ENCODE data around the gene HLA-DQA1.
"Not testable (repeated sequence)": the region's sequence is repeated elsewhere in the genome, so short reads cannot be mapped to it uniquely, and the experiment has no call there.

HLA-DQA1 gene

DNA sequence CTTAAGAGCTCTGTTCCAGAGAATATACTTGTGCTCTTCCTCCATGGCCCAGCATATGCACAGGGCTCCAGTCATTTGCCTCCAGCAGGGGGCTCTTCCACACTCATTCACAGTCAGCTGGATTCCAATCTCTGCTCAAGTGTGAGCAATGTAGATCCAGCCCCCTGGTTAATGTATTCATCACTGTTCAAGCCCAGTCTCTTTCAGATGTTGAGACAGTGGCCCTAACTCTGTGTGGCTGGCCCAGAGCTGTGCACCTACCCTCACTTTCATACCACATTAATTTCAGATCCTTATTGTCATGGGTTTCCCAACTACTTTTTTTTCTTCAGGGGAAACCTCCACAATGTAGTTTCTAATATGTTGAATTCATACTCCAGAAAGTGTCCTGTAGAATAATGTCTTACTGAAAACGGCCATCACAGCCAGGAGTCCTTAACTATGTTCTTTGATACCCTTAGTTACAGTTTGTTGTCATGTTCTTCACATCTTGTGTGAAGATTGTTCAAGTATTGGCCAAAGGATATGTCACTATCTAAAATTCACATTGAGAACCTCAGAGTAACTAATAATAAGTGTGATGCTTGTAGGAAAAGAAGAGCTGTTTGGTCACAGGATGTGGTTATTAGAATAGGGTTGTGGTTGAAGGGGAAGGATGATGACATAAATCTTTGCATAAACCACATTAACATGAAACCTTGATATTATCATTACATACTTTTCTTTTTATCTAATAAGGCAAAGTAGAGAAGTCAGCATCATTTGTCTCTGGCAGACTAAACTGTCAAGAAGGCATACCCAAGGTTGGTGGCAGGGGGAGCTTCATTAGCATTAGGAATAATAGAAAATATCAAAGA, 14.4 kb upstream of the HLA-DQA1 start:
- DNase-seq (ENCODE audit: low read depth in 2 of 2), result peak in 1 of 2 experiments; percentile 9

DNA sequence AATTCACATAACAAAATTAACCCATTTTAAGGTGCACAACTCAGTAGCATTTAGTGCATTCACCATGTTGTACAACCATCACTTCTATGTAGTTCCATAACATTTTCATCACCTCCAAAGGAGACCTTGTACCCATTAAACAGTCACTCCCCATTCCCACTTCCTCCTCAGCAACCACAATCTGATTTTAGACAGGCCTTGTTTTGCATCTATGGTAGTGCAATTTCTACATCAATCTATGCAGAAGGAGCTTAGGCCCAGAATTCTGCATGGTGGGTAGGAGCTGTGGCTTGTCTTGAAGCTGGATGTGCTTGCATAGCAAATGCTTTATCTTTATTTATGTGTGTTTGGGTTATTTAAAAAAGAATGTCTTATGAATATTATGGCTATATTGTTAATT, 13.5 kb upstream of the HLA-DQA1 start:
- no peak for DNase-seq (ENCODE audit: low read depth in 2 of 2)

GRCh38 chr6:32624565-32624964, 12.6 kb upstream of the HLA-DQA1 start:
- no peak for DNase-seq (ENCODE audit: low read depth in 2 of 2)

GRCh38 chr6:32625137-32625536, 12.1 kb upstream of the HLA-DQA1 start:
- no peak for DNase-seq (ENCODE audit: low read depth in 2 of 2)

DNA sequence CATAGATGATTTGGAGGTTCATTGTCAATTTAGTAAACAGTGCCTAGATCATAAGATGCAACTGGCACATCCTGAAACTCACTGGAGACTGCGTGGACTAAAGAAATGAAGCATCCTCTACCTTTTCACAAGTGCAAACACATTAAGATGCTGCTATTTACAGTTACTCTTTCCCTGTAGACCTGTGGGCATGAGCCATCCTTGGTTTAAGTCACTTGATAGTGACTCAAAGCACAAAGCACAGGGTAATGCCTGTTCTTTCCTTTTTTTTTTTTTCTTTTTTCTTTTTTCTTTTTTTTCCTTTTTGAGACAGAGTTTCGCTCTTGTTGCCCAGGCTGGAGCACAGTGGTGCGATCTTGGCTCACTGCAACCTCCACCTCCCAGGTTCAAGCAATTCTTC, 10.0 kb upstream of the HLA-DQA1 start:
- DNase-seq (ENCODE audit: low read depth in 2 of 2), result no peak

DNA sequence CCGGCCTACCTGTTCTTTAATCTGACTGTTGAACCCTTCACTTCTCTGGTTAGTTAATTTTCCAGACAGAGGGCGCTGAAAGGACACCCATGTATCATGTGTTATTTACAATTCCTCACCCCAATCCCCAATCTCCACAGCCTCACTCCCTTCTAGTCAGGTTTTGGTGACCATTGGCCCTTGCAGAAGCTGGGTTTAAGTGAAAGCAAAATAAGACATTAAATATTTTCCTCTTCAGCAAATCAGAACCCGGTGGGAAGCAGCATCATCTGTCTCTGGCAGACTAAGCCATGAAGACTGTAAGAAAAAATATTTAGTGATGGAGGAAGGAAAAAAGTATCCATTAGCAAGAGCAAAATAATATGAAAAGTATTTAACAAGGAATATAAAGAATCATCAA, 9.4 kb upstream of the HLA-DQA1 start:
- DNase-seq (ENCODE audit: low read depth in 2 of 2), result no peak

DNA sequence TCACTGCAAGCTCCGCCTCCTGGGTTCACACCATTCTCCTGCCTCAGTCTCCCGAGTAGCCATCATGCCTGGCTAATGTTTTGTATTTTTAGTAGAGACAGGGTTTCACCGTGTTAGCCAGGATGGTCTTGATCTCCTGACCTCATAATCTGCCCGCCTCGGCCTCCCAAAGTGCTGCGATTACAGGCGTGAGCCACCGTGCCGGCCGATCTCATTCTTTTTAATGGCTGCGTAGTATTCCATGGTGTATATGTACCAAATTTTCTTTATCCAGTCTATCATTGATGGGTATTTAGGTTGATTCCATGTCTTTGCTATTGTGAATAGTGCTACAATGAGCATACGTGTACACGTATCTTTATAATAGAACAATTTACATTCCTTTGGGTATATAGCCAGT, 7.4 kb upstream of the HLA-DQA1 start:
- DNase-seq (ENCODE audit: low read depth in 2 of 2), result not testable (repeated sequence)

DNA sequence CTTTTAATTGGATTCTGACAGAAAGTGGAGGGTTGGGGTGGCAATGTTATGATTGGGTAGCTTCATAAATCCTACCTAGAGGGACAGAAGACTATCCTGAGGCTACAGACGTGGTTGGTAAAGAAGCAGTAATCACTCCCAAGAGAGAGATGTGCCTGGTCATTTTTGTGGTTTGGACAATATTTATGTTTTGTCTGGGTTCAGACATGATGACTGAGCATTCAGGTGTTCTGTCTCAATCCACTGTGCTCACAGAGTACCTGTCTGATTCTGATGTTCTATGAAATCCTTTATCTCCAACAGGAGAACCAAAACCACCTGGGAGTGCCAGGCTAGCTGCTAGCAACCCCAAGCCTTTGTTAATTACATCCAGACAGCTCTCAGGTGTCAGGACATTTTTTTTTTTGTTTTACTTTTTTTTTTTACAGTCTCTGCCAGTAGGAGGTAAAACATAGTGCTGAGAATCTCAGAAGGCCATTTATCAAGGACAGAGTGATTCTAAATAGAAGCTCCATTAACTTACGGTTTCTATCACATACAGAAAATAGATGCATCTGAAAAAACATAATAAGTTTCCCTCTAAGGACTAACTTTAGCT, 1.6 kb upstream of the HLA-DQA1 start:
- no peak for DNase-seq (ENCODE audit: low read depth in 2 of 2)

DNA sequence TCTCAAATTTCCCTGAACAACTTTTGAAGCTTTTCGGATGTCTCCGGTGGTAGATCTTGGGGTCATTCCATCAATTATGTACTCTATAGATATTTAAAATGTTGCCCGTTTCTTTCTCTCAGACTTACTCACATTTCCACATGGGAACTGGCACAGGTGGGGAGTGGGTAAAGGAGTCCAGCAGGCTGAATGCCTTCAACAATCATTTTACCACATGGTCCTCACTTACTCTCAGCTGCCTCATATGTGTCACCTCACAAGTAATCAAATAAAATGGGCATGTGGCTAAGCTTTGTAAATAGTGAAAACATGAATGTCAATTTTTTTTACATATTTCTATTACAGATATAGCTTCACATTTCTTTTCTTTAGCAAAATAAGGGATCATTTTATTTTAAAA, 677 bp downstream of the HLA-DQA1 start:
- DNase-seq (ENCODE audit: low read depth in 2 of 2), result no peak

- no peak for DNase-seq (ENCODE audit: low read depth in 2 of 2)
Observed at GRCh38 chr6:32638532-32639219, 1.5 kb downstream of the HLA-DQA1 start.

GRCh38 chr6:32639440-32640394, 2.5 kb downstream of the HLA-DQA1 start:
- DNase-seq (ENCODE audit: low read depth in 2 of 2), result no peak

- no peak for DNase-seq (ENCODE audit: low read depth in 2 of 2)
Observed at GRCh38 chr6:32641122-32641521, 3.9 kb downstream of the HLA-DQA1 start.

- not testable (repeated sequence) for DNase-seq (ENCODE audit: low read depth in 2 of 2)
Observed at GRCh38 chr6:32641785-32642719, 4.8 kb downstream of the HLA-DQA1 start.

- DNase-seq (ENCODE audit: low read depth in 2 of 2), result no peak
Observed at GRCh38 chr6:32642720-32643106, 5.5 kb downstream of the HLA-DQA1 start.

GRCh38 chr6:32643904-32644303, 6.7 kb downstream of the HLA-DQA1 start:
- DNase-seq (ENCODE audit: low read depth in 2 of 2), result no peak

DNA sequence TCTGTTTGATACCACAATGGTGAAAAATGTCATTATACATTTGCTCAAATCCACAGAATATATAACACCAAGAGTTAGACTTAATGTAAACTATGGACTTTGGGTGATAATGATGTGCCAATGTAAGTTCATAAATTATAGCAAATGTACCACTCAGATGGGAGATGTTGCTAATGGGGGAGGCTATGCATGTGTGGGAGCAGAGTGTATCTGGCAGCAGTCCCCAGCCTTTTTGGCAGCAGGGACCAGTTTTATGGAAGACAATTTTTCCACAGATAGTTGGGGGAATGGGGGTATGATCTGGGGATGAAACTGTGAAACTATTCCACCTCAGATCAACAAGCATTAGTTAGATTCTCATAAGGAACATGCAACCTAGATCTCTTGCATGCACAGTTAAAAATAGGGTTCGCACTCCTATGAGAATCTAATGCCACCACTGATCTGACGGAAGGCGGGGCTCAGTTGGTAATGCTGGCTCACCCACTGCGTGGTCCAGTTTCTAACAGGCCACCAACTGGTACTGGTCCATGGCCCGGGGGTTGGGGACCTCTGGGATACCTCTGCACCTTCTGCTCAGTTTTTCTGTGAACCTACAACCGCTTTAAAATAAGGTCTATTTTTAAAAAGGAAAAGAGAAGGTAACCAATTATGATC, 8.0 kb downstream of the HLA-DQA1 start:
- no peak for DNase-seq (ENCODE audit: low read depth in 2 of 2)

GRCh38 chr6:32655203-32655710, 18.1 kb downstream of the HLA-DQA1 start:
- DNase-seq (ENCODE audit: low read depth in 2 of 2), result no peak

DNA sequence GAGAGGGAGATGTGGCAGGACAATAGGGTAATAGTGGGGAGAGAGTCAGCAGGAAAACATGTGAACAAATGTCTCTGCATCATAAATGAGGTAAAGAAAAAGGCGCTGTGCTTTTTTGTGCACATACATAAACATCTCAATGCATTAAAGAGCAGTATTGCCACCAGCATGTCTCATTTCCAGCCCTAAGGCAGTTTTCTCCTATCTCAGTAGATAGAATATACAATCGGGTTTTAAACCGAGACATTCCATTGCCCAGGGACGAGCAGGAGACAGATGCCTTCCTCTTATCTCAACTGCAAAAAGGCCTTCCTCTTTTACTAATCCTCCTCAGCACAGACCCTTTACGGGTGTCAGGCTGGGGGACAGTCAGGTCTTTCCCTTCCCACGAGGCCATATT, 20.1 kb downstream of the HLA-DQA1 start:
- not testable (repeated sequence) for DNase-seq (ENCODE audit: low read depth in 2 of 2)

DNA sequence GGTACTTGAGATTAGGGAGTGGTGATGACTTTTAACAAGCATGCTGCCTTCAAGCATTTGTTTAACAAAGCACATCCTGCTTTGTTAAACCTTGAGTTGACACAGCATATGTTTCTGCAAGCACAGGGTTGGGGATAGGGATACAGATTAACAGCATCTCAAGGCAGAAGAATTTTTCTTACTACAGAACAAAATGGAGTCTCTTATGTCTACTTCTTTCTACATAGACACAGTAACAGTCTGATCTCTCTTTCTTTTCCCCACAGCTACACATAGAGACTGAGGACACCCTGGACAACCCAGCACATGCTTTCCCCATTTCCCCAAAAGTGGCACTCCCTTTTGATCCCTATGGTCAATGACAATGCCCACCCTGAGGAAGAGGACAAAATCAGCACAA, 20.6 kb downstream of the HLA-DQA1 start:
- not testable (repeated sequence) for DNase-seq (ENCODE audit: low read depth in 2 of 2)

Measured in fibroblast of skin of left quadriceps (primary cell).